ENCODE measurements around the gene ZNF501. TPM values are rescaled to one million over a fixed set of nuclear protein-coding genes. Genes with fewer than 3 reads are reported as not detected.

ZNF501 gene
- total and polyA plus RNA-seq, 2 of the 4 experiments (the other 2 are of a cell fraction): 1.1 to 3.2 TPM

GRCh38 chr3:44712455-44713075 lies 16.9 kb upstream of the ZNF501 start, which contains the start of gene ZNF502:
Gene ZNF502 (plus strand): TSS chr3:44712660. CDS start chr3:44720262, 7,602 bp downstream.
- peaks cover 6 to 11% of the 10 kb centered on the region in 2 experiments for H3K79me1 ChIP-seq (ENCODE audit: low read depth in 1 of 2, low read length in 2 of 2)
- peak within 1 kb of the TSS; percentile 98 for H3K4me2 ChIP-seq (ENCODE audit: low read depth, low read length)
- no peaks in the 10 kb centered on the region for H3K4me1 ChIP-seq (ENCODE audit: control insufficient read depth, insufficient read depth, low read length)
- dilution Hi-C loops (cut with HindIII; ENCODE audit: low sequenced_read_pairs, unreplicated experiment): no loop called here
- intact Hi-C loops (cut with micrococcal nuclease): loop anchor here (1.0 kb wide), 2 partner anchors 17 to 27 kb away; partner anchors contain the start of gene ZNF501
- in situ Hi-C loops (cut with MboI; ENCODE audit: low sequenced_read_pairs): no loop called here
- H3K27ac ChIP-seq (ENCODE audit: insufficient read depth, low read length): peak within 1 kb of the TSS; percentile 63
- peak within 1 kb of the TSS; percentile 99 for H2AFZ ChIP-seq (replicated peaks; ENCODE audit: low read length, poor library complexity)
- H4K20me1 ChIP-seq (ENCODE audit: insufficient read depth, low read length): no peaks in the 10 kb centered on the region
- H3K56ac ChIP-seq (ENCODE audit: extremely low read depth, insufficient read depth, low read length): no peak within 1 kb of the TSS
- peaks cover 25% of the 10 kb centered on the region for H3K9me3 ChIP-seq (ENCODE audit: control insufficient read depth, insufficient read depth, low read length)
- H3K9ac ChIP-seq (ENCODE audit: low read depth, low read length): peak within 1 kb of the TSS; percentile 43
- peak within 1 kb of the TSS; percentile 39; the same call in 1 of the 2 replicates for H2BK120ac ChIP-seq (ENCODE audit: low read depth, low read length)
- H3K4ac ChIP-seq (ENCODE audit: low read depth, low read length): peak within 1 kb of the TSS; percentile 92
- no peak within 1 kb of the TSS for H3K23ac ChIP-seq (ENCODE audit: low read depth, low read length)
- POLR2A ChIA-PET (ENCODE audit: unreplicated experiment): interaction anchor here (1.1 kb wide), 1 partner anchor 17 kb away, joined by 5 read pairs; the partner anchor contains the start of gene ZNF501
- no peak within 1 kb of the TSS for H3K18ac ChIP-seq (ENCODE audit: low read depth, low read length)
- ATAC-seq (ENCODE audit: low read depth) (peak; percentile 99), DNase-seq (peak; percentile 84)
- no peak within 1 kb of the TSS for H2BK5ac ChIP-seq (ENCODE audit: low read depth, low read length, poor library complexity, severe bottlenecking)
- H2AK9ac ChIP-seq (replicated peaks; ENCODE audit: low read depth, low read length, poor library complexity): no peak within 1 kb of the TSS
- peak within 1 kb of the TSS; percentile 98 for H4K8ac ChIP-seq (ENCODE audit: low read depth in 2 of 2, low read length in 2 of 2)
- H2BK20ac ChIP-seq (ENCODE audit: low read depth, low read length): 0 out of 2 replicates have a peak within 1 kb of the TSS, but pooled peaks have one; percentile 36
- no peak within 1 kb of the TSS for H2BK15ac ChIP-seq (ENCODE audit: low read depth, low read length)
- H4K5ac ChIP-seq (ENCODE audit: low read depth, low read length): peak within 1 kb of the TSS; percentile 100
- H3K27me3 ChIP-seq (ENCODE audit: control insufficient read depth, insufficient read depth, low read length): no peaks in the 10 kb centered on the region
- BruUV-seq (replicated peaks): no TSS peak
- H2AK5ac ChIP-seq (ENCODE audit: low read depth, low read length): no peak within 1 kb of the TSS
- CTCF ChIA-PET: no interaction called here
- TF ChIP-seq POLR2A (IDR thresholded peaks at IDR 0.05; ENCODE audit: low read depth, low read length) (0 out of 2 replicates have a peak, but pooled peaks have one; percentile 20), CHD1 (IDR thresholded peaks at IDR 0.05; ENCODE audit: low read depth, low read length) (no peak), CTCF (conservative IDR thresholded peaks at IDR 0.05; ENCODE audit: low read depth, low read length) (0 out of 2 replicates have a peak, but pooled peaks have one; percentile 7), MAFK (IDR thresholded peaks at IDR 0.05; ENCODE audit: low read depth, low read length) (no peak), RAD21 (IDR thresholded peaks at IDR 0.05; ENCODE audit: low read length) (peak; percentile 22; the same call in 1 of the 2 replicates)
- no peaks in the 10 kb centered on the region for H3K9me1 ChIP-seq (ENCODE audit: insufficient read depth, low read length)
- peak within 1 kb of the TSS; percentile 67 for H4K91ac ChIP-seq (ENCODE audit: insufficient read depth, low read depth, low read length)
- 6% methylated on average over 19 of the region's 36 CpGs; no CpG with 5 or more reads in 1 of the 2 experiments for WGBS, 2 experiments (ENCODE audit: extremely low coverage in 2 of 2, insufficient read length in 1 of 2)
- H3K14ac ChIP-seq (replicated peaks; ENCODE audit: low read depth, low read length): peak within 1 kb of the TSS; percentile 97
- H3K4me3 ChIP-seq (ENCODE audit: insufficient read depth, low read depth, low read length): peak within 1 kb of the TSS; percentile 75
- H3K36me3 ChIP-seq (ENCODE audit: control insufficient read depth, insufficient read depth, low read length): peaks cover 3% of the 10 kb centered on the region

All from IMR-90 (cell line).